Smooth muscle cell of the brain vasculature (primary cell): Measurements from ENCODE around the gene ASIC5.
A peak's percentile ranks its signal among the peaks of the same experiment; 100 is the strongest.

Experiments
- DNase-seq: peaks from one replicate; pipeline ENCODE4 v3.0.0-alpha.2; 2012; ENCODE audit warnings: low read depth, low spot score

Gene ASIC5

GRCh38 chr4:155881555-155881954, 15.5 kb upstream of the ASIC5 start:
- no peak for DNase-seq

- DNase-seq, result no peak
These were observed 13.7 kb upstream of the ASIC5 start for GRCh38 chr4:155879767-155880166.

GRCh38 chr4:155878611-155879010, 12.5 kb upstream of the ASIC5 start:
- DNase-seq, result no peak

- no peak for DNase-seq
These were observed 11.9 kb upstream of the ASIC5 start for GRCh38 chr4:155877971-155878370.

- DNase-seq, result no peak
These were observed 9.8 kb upstream of the ASIC5 start for GRCh38 chr4:155875878-155876277.

- DNase-seq, result no peak
These were observed 10.2 kb downstream of the ASIC5 start for GRCh38 chr4:155855897-155856296.

GRCh38 chr4:155854582-155855226, 11.4 kb downstream of the ASIC5 start:
- no peak for DNase-seq

GRCh38 chr4:155853189-155853588, 12.9 kb downstream of the ASIC5 start:
- DNase-seq, result no peak

GRCh38 chr4:155849042-155849441, 17.0 kb downstream of the ASIC5 start:
- DNase-seq, result no peak

- no peak for DNase-seq
These were observed 19.1 kb downstream of the ASIC5 start for GRCh38 chr4:155846929-155847328.

GRCh38 chr4:155842080-155842479, 24.0 kb downstream of the ASIC5 start:
- DNase-seq, result no peak

GRCh38 chr4:155837203-155837796, 28.8 kb downstream of the ASIC5 start:
- no peak for DNase-seq

GRCh38 chr4:155832664-155833063, 33.4 kb downstream of the ASIC5 start:
- DNase-seq, result no peak

- no peak for DNase-seq
These were observed 37.4 kb downstream of the ASIC5 start for GRCh38 chr4:155828628-155829027.

- DNase-seq, result no peak
These were observed 43.5 kb downstream of the ASIC5 start for GRCh38 chr4:155822572-155822971.

GRCh38 chr4:155820887-155821518, 45.1 kb downstream of the ASIC5 start:
- no peak for DNase-seq

- no peak for DNase-seq
These were observed 47.0 kb downstream of the ASIC5 start for GRCh38 chr4:155819066-155819465.

GRCh38 chr4:155818639-155819038, 47.4 kb downstream of the ASIC5 start:
- no peak for DNase-seq

GRCh38 chr4:155811083-155811482, 55.0 kb downstream of the ASIC5 start:
- DNase-seq, result no peak

GRCh38 chr4:155809835-155810234, 56.2 kb downstream of the ASIC5 start:
- peak; percentile 67 for DNase-seq

GRCh38 chr4:155807021-155807420, 59.1 kb downstream of the ASIC5 start:
- DNase-seq, result no peak

GRCh38 chr4:155805016-155805415, 61.1 kb downstream of the ASIC5 start:
- no peak for DNase-seq
